ENCODE data around the gene HSPB1.

The HSPB1 gene

GRCh38 chr7:76281006-76281705, 21.3 kb upstream of the HSPB1 start:
- DNase-seq (ENCODE audit: low spot score) (no peak), ATAC-seq (ENCODE audit: low read depth) (no peak)
- no peaks in the 10 kb centered on the region for H3K4me1 ChIP-seq (ENCODE audit: insufficient read depth, poor library complexity, severe bottlenecking)
- peak overlapping the region; percentile 21 for H3K4me3 ChIP-seq (ENCODE audit: severe bottlenecking)
- peaks cover 8% of the 10 kb centered on the region for H3K27me3 ChIP-seq (ENCODE audit: insufficient read depth, poor library complexity, severe bottlenecking)
- no peaks in the 10 kb centered on the region for H3K9me3 ChIP-seq (ENCODE audit: severe bottlenecking)
- H3K27ac ChIP-seq (ENCODE audit: poor library complexity, severe bottlenecking): no peak overlapping the region
- TF ChIP-seq CTCF (IDR thresholded peaks at IDR 0.05; ENCODE audit: poor library complexity, severe bottlenecking): no peak
- no peaks in the 10 kb centered on the region for H3K36me3 ChIP-seq (ENCODE audit: low read depth)

GRCh38 chr7:76281706-76282343, 20.6 kb upstream of the HSPB1 start:
- no peak for ATAC-seq (ENCODE audit: low read depth)
- TF ChIP-seq CTCF (IDR thresholded peaks at IDR 0.05; ENCODE audit: poor library complexity, severe bottlenecking): no peak
- no peak overlapping the region for H3K27ac ChIP-seq (ENCODE audit: poor library complexity, severe bottlenecking)
- H3K4me1 ChIP-seq (ENCODE audit: insufficient read depth, poor library complexity, severe bottlenecking): no peaks in the 10 kb centered on the region
- H3K4me3 ChIP-seq (ENCODE audit: severe bottlenecking): peak overlapping the region; percentile 68
- H3K36me3 ChIP-seq (ENCODE audit: low read depth): no peaks in the 10 kb centered on the region
- no peaks in the 10 kb centered on the region for H3K9me3 ChIP-seq (ENCODE audit: severe bottlenecking)
- peaks cover 8% of the 10 kb centered on the region for H3K27me3 ChIP-seq (ENCODE audit: insufficient read depth, poor library complexity, severe bottlenecking)
- no peak for DNase-seq (ENCODE audit: low spot score)

- Histone ChIP-seq H3K4me3 (ENCODE audit: severe bottlenecking) (peak overlapping the region; percentile 68), H3K9me3 (ENCODE audit: severe bottlenecking) (no peaks in the 10 kb centered on the region), H3K36me3 (ENCODE audit: low read depth) (no peaks in the 10 kb centered on the region), H3K27me3 (ENCODE audit: insufficient read depth, poor library complexity, severe bottlenecking) (peaks cover 8% of the 10 kb centered on the region), H3K4me1 (ENCODE audit: insufficient read depth, poor library complexity, severe bottlenecking) (no peaks in the 10 kb centered on the region), H3K27ac (ENCODE audit: poor library complexity, severe bottlenecking) (no peak overlapping the region)
- no peak for TF ChIP-seq CTCF (IDR thresholded peaks at IDR 0.05; ENCODE audit: poor library complexity, severe bottlenecking)
- DNase-seq (ENCODE audit: low spot score) (no peak), ATAC-seq (ENCODE audit: low read depth) (peak; percentile 55)
These were observed 19.9 kb upstream of the HSPB1 start for GRCh38 chr7:76282344-76283253.

- no peaks in the 10 kb centered on the region for H3K36me3 ChIP-seq (ENCODE audit: low read depth)
- TF ChIP-seq CTCF (IDR thresholded peaks at IDR 0.05; ENCODE audit: poor library complexity, severe bottlenecking): no peak
- no peaks in the 10 kb centered on the region for H3K4me1 ChIP-seq (ENCODE audit: insufficient read depth, poor library complexity, severe bottlenecking)
- H3K9me3 ChIP-seq (ENCODE audit: severe bottlenecking): no peaks in the 10 kb centered on the region
- peak overlapping the region; percentile 68 for H3K4me3 ChIP-seq (ENCODE audit: severe bottlenecking)
- no peak overlapping the region for H3K27ac ChIP-seq (ENCODE audit: poor library complexity, severe bottlenecking)
- peaks cover 8% of the 10 kb centered on the region for H3K27me3 ChIP-seq (ENCODE audit: insufficient read depth, poor library complexity, severe bottlenecking)
- no peak for ATAC-seq (ENCODE audit: low read depth)
- DNase-seq (ENCODE audit: low spot score): no peak
These were observed 19.0 kb upstream of the HSPB1 start for GRCh38 chr7:76283254-76284159.

Measured in RWPE2 (cell line).